ENCODE data around the gene RUNX2.
"Not testable (repeated sequence)": the region's sequence is repeated elsewhere in the genome, so short reads cannot be mapped to it uniquely, and the experiment has no call there.

Gene RUNX2

DNA sequence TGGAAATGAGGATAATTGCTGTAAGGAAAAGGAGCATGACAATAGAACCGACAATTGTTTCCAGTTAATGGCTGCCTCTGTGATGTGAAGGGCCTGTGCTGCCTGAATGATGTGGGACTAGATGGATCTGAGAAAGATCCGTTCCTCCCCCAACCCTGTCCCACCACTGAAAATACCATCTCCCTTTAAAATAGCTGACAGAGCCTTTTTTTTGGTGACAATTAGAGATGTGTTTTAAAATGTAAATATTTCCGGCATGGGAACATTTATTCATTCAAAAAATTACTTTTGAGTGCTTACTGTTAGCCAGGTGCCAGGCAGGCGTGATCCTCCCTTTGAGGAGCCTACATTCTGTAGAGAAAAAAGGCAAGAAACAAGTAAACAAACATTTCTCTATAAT is 122.0 kb downstream of the RUNX2 start:
- no peak for DNase-seq (ENCODE audit: extremely low read depth in 1 of 2, low read depth in 1 of 2)

DNA sequence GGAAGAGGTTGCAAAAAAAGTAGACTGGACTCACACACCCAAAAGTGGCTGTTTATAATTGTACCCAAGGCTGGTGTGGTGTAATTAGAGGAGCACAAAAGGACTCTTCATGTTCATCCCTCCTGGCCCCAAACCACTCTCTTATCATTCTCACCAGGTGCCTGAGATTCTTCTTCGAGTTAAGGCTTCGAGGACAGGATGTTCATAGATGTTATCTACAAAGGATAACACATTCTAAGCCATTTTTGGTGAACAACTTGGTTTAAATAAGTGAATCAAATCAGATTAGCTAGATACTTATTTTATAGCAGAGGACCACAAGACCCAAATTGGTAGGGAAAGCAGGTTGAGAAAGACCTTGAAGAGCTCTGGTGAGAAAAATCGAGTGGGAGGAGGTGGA is 122.7 kb downstream of the RUNX2 start:
- no peak for DNase-seq (ENCODE audit: extremely low read depth in 1 of 2, low read depth in 1 of 2)

DNA sequence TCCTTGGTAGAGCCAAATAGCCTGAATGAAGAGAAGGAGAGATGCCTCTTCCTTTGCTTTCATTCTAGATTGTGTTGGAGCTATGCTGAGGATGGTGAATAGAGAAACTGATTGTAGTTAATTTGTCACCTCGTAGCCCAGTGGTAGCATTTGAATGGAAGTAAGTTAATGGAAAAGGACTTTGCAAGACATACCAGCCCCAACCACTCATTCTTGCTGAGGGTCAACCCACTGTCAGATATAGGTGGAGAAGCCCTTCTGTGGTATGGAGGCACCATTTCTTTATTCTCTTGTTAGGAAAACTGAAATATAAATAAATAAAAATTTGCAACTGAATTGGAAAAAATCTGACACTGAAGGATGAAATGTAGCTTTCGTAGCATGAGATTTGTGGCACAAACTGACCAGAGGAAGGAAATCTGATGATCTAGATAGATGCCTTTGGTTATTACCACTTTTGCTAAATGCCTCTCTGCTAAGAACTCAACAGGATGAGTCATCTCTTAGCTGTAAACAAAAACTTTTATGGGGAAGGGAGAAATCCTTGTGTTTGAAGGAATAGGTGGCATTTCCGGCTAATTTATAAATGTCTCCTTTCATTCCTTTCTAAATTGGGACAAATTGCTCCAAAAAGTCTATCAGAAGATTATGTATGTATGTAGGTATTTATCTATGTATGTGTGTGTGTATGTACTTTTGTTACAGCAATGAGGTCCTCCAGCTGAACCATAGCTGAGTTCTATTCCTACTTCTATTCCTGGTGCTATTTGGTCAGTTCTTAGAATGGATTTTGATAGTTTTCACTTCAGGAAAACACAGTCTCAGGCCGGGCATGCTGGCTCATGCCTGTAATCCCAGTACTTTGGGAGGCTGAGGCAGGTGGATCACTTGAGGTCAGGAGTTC is 126.1 kb downstream of the RUNX2 start:
- no peak for DNase-seq (ENCODE audit: extremely low read depth in 1 of 2, low read depth in 1 of 2)

DNA sequence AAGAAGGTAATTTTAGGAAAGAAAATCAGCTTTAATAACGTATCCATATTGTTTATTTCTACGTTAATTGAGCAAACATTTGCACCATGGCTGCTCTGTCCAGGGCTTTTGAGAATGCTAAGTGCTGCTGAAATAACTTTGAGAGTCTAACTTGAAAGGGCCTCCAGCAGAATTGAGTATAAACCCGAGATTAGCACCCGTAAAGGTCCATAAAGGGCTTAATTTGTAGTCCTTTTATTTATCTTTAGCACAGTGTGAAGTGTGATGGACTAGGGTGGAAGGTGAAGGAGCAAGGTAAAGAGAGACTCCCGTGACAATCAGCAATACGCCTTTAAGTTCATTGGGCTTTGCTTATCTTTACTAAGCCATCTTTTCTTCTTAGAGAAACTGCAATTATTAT is 127.3 kb downstream of the RUNX2 start:
- no peak for DNase-seq (ENCODE audit: extremely low read depth in 1 of 2, low read depth in 1 of 2)

DNA sequence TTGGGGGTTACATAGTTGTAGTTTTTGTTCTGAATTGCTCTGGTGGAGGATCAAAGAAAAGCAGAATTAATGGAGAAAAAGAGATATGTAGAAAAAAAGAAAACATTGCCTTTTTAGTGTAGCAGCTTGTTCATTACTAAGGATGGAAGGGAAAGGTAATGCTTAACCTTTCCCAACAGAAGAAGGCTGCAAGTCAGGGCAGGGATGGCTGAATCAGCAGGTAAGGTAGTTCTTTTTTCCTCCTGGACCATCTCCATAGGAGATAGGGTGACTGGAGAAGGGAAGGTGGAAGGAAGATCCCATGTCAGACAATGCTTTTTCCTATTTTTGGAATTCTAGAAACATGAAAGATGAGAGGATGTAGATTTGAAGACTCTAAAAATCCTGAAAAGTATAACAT is 129.0 kb downstream of the RUNX2 start:
- no peak for DNase-seq (ENCODE audit: extremely low read depth in 1 of 2, low read depth in 1 of 2)

DNA sequence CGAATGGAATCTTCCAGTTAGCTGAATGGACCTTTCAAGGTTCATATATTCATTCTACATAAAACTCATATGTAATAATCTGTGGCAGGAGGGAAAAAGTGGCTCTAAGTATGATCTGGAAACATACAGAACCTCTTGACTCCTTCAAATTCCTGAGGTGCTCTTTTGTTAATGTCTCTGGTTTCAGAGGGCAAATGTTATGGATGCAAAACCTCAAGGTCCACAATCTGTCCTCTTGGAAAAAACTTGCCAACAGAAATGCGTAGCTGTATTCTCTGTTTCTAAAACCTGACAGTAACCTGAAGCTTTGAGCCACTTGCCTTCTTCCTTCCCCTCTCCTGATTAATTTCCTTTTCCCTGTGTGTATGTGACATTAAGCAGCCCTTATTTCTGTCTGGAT is 130.5 kb downstream of the RUNX2 start:
- no peak for DNase-seq (ENCODE audit: extremely low read depth in 1 of 2, low read depth in 1 of 2)

DNA sequence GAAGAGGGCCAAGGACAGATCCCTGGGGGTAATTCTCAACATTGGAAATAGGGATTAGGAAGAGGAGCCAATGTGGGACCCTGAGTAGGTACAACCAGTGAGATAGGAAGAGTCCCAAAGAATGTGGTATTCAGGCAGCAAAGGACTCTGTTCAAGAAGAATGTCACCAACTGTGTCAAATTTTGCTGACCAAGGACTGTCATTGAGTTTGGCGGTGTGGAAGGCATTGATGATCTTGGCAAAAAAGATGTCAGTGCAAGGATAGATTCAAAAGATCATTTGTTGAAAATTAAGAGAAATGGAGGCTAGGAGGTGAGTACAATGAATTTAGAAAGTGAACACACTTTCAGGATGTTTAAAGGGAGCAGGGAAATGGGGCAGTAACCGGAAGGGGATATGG is 132.0 kb downstream of the RUNX2 start:
- DNase-seq (ENCODE audit: extremely low read depth in 1 of 2, low read depth in 1 of 2), result no peak

DNA sequence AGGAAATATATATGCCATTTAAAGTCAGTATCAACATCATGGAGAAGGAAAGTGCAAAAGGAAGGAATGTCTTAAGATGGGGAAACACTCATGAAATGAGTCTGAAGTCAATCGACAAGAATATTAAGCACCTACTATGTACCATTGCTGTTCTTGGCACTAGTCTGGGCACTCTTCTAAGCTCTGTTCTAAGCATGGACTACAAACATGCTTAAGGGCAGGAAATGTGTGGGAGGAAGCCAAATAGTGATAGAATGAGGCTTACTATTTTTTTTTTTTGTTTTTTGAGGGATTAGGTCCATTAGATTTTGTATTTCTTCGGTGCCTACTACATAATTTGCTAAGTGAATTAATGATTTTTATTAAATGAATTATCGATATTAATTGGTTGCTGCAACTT is 133.4 kb downstream of the RUNX2 start:
- DNase-seq (ENCODE audit: extremely low read depth in 1 of 2, low read depth in 1 of 2), result no peak

DNA sequence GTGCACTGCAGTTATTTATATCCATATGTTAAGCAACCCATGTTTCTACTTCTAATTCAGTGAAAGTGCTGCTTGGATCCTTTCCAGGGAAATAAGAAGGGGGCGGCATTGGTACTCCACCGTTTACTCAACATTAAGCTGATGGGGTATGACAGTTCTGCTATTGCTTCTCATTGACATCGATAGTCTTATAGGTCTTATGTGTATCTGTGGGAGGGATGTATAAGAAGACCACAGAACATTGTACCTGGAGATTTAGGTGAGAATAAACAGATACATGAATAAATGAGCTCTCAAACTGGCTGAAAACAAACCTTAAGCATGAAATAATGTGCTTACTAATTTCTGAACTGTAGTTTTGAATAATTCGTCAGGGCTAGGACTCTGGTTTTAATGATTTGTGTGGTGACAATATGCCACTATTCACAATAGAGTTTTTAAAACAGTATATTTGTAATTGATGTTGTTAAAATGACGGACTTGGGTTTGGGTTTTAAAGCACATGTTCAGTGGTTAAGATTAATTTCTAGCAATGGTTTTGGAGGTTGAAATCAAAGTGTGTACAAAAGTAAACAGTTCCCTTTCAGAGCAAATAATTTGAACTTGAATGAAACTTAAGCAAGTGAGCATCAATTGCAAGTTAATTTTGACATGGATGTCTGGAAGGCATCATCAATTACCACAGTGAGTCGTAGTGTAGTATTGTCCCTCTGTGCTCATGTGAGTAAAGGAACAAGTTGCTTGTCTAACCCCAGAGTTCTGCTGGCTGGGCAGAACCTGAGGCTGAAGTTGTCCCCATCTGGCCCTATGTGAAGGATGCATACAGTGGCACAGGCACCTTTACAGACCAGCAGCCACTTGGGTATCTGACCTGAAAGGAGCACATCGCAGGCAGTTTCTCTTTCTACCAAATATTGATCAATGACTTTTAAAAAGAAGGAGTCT is 134.3 kb downstream of the RUNX2 start:
- DNase-seq (ENCODE audit: extremely low read depth in 1 of 2, low read depth in 1 of 2), result no peak

DNA sequence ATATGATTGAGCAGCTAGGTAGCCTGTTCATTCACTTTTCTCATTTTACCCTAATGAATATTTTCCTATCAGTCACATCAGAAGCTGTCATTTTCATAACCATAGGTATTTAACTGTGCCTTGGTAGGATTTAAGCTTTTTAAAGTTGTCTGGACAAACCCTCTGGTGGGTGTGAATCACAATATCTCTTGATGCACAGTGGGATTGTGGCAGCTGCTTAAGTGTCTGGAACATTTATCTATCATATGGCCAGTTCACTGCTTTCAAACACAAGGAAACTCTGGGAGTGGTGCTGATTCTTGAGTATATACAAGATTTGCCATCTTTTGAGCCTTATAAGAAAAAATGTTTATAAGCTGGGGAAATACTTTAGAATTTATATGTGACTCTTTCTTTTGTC is 136.6 kb downstream of the RUNX2 start:
- DNase-seq (ENCODE audit: extremely low read depth in 1 of 2, low read depth in 1 of 2), result no peak

DNA sequence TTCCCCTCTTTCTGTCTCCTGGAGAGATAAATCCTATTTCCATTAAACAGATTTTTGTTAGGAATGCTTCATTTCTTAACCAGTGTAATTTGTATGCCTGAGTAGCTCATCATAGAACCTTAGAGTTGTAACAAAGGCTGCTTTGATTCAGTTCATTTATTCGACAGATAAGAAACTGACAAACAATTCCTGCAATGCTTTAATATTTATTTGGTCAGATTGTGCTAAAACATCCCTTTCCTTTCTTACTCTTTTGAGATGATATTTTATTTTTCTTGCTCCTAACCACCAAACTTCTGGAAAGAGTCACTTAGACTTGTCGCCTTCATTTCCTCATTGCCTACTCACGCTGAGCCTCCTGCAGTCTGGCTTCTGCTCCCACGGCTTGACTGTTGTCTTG is 138.6 kb downstream of the RUNX2 start:
- DNase-seq (ENCODE audit: extremely low read depth in 1 of 2, low read depth in 1 of 2), result no peak

DNA sequence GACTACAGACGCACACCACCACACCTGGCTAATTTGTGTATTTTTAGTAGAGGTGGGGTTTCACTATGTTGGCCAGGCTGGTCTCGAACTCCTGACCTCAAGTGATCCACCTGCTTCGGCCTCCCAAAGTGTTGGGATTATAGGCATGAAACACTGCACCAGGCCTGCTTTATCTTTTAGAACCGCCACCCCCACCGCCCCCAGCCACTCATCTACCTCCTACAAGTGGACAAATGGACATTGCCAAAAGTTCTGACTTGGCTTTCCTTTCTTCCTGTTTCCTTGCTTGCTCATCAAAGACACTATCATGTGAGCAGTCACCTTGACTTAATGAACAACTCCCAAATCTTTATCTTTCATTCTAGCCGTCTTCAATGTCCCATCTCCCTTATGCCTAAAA is 139.3 kb downstream of the RUNX2 start:
- not testable (repeated sequence) for DNase-seq (ENCODE audit: extremely low read depth in 1 of 2, low read depth in 1 of 2)

DNA sequence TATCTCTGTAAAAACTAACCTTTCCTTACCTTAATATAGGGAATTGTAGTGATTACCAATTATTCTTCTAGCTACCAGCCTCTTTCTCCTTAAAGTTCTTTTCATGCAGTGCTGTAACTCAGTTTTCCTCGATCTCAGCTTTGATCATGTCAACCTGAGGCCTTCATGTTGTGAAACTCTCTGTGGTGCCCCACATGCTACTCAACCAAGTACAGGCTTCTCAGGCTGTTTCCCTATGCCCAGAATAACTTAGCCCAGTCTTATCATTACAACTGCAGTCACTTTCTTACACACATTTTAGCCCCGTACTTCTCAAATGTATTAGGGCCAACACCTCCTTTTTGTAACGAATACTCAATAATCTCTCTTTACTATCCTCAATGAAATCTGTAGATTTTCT is 139.7 kb downstream of the RUNX2 start:
- no peak for DNase-seq (ENCODE audit: extremely low read depth in 1 of 2, low read depth in 1 of 2)

DNA sequence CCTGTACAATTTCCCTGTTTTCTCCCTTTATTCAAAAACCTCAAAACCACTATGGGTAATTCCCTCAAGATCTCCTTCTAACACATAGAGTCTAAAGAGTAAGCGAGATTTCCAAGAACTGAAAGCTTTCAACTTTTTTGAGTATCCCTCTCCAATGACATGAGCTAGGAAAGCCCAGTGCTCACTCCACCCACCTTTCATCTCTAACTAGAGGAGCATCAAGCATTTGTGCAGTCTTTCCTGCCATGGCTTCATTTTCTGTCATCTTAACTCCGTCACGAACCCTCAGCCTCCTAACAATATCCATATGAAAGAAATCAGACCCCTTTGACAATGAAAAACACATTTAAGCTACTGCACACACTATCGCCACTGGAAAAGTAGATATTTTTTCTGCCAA is 141.5 kb downstream of the RUNX2 start:
- DNase-seq (ENCODE audit: extremely low read depth in 1 of 2, low read depth in 1 of 2), result no peak

DNA sequence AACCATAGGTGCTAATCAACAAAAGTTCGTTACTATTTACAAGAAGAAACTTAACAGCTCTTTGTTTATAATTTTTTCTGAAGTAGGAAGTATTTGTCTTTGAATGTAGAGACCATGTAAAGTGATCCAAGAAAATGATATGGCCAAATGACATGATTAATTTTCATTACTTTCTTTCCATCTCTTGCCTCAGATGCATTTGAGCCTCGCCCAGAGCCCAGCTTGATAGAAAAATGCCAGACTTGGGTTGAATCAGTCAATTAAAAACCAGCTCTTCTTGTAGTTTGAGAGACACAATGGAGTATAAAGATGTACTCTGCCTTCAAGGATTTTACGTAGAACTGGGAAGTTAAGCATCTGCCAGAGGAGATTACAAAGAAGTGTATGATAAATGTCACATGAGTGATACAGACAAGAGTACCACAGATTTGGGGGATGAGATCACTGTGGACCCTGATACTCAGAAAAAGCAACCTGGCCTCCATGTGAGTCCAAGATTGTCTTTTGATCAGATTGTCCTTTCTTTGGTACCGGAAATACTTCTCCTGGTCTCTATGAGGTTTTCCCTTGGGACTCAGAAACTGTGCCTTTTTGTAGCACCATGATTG is 142.1 kb downstream of the RUNX2 start:
- DNase-seq (ENCODE audit: extremely low read depth in 1 of 2, low read depth in 1 of 2), result no peak

DNA sequence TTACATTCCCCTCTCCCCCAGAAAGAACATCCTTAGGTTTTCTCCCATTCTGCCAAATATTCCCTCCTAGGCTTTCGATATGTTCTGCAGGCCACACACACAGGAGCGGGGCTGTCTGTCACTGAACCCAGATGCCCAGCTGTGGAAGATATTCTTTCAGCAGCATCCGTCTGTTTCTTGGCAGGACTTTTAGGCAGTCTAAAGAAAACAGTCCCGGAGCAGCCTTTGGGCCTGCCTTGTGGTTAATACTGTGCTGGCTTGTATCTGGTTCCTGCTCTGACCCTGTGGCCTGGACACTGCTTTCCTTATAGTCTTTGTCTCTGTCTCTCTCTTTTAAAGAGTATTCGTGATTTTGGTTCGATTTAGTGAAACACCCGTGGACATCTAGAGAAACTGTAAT is 144.3 kb downstream of the RUNX2 start:
- DNase-seq (ENCODE audit: extremely low read depth in 1 of 2, low read depth in 1 of 2), result no peak

DNA sequence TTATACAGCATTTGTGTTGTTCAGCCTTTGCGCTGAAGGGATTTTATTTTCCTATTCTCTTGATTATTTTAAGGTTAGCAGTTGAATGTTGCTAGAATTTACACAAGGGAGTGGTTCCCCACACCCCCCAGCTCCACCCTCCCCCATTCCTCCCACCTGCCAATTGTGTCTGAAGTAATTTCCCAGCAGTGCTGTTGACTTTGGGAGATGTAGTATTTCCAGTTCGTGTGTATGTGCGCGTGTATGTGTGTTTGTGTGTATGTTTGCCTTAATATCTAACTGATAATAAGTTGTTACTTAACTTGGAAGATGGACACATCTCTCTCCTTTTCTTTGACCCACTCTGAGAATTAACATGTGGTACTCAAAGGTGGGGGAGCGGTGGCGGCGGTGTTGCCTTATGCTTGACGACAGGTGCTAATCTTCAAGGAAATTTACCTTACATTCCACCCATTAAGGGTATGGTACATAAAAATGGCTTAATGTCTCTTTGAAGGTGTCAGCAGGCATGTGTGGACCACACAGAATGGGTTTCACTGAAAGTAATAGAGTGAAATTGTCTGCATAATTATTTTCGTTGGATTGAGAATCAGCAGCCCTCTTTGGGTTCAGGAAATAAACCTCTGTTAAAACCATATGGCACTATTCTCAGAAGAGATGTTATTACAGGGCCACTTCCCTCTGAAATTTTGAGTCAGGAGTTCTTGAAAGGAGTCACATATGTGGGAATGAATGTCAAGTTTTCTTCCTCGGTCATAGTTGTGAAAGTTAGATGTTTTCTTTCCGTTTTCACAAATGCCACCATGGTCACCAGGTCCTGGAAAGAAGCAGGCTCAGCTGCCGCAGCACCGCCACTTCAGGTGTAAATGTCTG is 145.2 kb downstream of the RUNX2 start:
- DNase-seq (ENCODE audit: extremely low read depth in 1 of 2, low read depth in 1 of 2), result no peak

DNA sequence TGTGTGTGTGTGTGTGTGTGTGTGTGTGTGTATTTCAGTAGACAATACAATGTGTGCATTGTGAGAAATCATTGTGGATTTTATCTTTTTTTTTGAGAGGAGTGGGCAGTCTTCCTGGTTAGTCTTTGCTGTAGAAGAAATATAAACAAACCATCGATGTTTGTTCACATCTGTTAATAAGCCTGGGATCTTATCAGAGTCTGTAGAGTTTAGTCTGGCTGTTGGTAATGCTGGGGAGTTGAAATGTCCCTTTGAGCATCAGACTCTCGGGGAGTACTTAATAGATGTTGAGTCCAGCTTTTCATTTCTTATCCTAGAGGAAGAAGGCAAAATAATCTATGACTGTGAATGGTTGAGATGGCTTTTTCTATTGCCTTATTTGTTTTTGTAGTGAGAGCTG is 146.2 kb downstream of the RUNX2 start:
- DNase-seq (ENCODE audit: extremely low read depth in 1 of 2, low read depth in 1 of 2), result no peak

DNA sequence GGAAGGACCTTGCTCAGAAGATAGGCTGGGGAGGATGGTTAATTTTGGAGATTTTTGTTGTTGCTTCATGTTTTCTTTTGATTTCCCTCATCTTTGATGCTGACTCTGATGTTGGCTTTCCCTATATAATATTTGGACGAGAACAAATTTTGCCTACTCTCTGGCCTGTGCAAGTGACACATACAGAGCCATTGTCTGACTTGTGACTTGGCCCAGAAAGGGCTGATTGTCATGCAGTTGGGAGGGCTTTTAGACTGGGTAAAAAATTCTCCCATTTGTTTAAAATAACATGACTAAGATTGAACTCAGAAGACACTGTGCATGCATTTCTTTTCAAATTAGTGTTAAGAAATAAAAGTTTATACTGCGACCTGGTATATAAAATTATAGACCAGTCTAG is 148.2 kb downstream of the RUNX2 start:
- DNase-seq (ENCODE audit: extremely low read depth in 1 of 2, low read depth in 1 of 2), result no peak

DNA sequence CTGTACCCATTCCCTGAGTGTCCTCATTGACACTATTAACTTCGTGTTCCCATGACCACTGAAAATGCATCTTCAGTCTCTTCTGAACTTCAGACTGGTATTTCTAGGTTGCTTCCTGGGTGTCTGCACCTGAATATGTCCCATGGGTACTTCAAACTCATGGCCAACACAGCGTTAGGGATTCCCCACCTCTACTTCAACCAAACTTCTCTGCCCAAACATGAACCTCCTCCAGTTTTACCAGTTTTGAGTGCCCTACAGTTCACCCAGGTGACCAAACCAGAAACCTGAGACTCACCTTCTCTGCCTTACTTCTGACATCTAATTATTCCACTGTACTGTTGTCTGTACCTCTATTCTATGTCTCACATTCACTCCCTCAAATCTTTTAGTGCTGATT is 149.1 kb downstream of the RUNX2 start:
- DNase-seq (ENCODE audit: extremely low read depth in 1 of 2, low read depth in 1 of 2), result no peak

DNA sequence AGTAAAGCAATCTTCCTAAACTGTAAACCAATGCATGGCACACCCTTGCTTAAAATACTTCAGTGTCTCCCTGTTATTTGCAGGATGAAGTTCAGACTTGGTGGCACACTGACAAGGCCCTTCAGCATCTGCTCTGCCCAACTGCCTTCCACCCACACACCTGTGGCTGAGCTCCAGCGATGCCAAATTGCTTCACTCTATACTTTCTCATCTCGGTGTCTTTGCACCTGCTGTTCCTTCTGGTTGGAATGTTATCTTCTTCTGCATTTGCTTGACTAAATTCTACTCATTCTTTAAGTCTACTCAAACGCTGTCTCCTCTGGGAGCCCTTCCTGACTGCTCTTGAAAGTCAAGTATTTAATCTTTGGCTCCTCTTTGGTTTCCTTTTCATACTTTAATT is 149.7 kb downstream of the RUNX2 start:
- no peak for DNase-seq (ENCODE audit: extremely low read depth in 1 of 2, low read depth in 1 of 2)
